AG04450 (cell line): ENCODE results near the gene AHRR. TPM values are rescaled to one million over a fixed set of nuclear protein-coding genes. Genes with fewer than 3 reads are reported as not detected.

Experiments used
- CTCF ChIA-PET: fragments of 300-600, 350-600 bp; formaldehyde crosslinking; extraction: SDS; loops from one replicate; lab custom pipeline; 2022; ENCODE audit warnings: antibody characterized with exemption, inconsistent platforms; lab: Charles Lee
- POLR2A ChIA-PET: fragments of 350-600 bp; formaldehyde crosslinking; extraction: SDS; loops from one replicate; lab custom pipeline; 2021; ENCODE audit warnings: antibody characterized with exemption, inconsistent platforms; lab: Yijun Ruan, JAX
- DNase-seq: peaks from one replicate; pipeline ENCODE4 v3.0.0-alpha.2; 2011; ENCODE audit warnings: low read depth, low spot score
- H3K27ac ChIP-seq: one replicate; pipeline ENCODE4 v1.5.1; 2012; ENCODE audit warnings: low read depth, low read length, control low read depth
- H3K27me3 ChIP-seq: one replicate; pipeline ENCODE4 v1.6.0; 2012; ENCODE audit warnings: low read length; ENCODE audit not compliant: control insufficient read depth, insufficient read depth
- H3K4me3 ChIP-seq: 2 replicates; pipeline ENCODE4 v1.5.1; 2011; ENCODE audit warnings: mild to moderate bottlenecking, low read depth, low read length, control low read depth
- H3K9me3 ChIP-seq: 2 replicates; pipeline ENCODE4 v1.5.1; 2012; ENCODE audit warnings: low read length; ENCODE audit not compliant: control insufficient read depth, insufficient read depth
- polyA plus RNA-seq: library from polyadenylated mRNA; depleted of rRNA; stranded (reverse); fragments of >200 nt; gene quantifications from 2 replicates; pipeline ENCODE4 v1.2.3, GENCODE V29; 2011
- TF ChIP-seq, protein P1 (sequence below): IDR thresholded peaks from 2 replicates; pipeline ENCODE4 v1.5.1; 2011; ENCODE audit warnings: low read depth, low read length, control low read depth, inconsistent platforms

Gene AHRR
- polyA plus RNA-seq, 1 experiment = 22.3 TPM

DNA sequence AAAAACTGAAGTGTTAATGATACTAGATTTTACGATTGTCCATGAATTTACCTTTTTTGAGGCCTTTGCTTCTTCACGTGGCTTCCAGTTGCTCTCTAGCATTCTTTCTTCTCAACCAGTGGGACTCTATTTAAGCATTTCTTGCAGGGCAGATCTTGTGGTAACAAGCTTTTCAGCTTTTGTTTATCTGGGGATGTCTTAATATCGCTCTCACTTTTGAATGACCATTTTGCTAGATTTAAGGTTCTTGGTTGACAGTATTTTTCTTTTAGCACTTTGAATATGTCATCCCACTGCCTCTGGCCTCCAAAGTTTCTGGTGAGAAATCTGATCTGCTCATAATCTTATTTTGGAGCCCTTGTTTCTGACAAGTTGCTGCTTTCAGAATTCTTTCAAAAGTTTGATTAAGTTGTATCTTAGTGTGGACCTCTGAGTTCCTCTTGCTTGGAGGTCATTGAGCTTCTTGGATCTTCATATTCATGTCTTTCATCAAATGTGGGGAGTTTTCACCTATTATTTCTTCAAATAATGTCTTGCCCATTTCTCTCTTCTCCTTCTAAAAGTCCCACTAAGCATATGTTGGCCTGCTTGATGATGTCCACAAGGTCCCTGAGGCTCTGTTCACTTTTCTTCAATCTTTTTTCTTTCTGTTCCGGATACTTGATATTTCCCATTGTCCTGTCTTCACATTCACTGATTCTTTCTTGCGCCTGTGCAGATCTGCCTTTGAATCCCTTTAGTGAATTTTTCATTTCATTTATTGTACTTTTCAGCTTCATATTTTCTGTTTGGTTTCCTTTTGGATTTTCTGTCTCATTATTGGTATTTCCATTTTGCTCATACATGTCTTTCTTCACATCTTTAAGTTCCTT is 130.3 kb downstream of the AHRR start:
- Histone ChIP-seq H3K27me3 (no peaks in the 10 kb centered on the region), H3K9me3 (no peaks in the 10 kb centered on the region; the same call in 1 of the 2 replicates), H3K4me3 (no peak overlapping the region), H3K27ac (no peak overlapping the region)
- DNase-seq = no peak
- TF ChIP-seq, protein P1, sequence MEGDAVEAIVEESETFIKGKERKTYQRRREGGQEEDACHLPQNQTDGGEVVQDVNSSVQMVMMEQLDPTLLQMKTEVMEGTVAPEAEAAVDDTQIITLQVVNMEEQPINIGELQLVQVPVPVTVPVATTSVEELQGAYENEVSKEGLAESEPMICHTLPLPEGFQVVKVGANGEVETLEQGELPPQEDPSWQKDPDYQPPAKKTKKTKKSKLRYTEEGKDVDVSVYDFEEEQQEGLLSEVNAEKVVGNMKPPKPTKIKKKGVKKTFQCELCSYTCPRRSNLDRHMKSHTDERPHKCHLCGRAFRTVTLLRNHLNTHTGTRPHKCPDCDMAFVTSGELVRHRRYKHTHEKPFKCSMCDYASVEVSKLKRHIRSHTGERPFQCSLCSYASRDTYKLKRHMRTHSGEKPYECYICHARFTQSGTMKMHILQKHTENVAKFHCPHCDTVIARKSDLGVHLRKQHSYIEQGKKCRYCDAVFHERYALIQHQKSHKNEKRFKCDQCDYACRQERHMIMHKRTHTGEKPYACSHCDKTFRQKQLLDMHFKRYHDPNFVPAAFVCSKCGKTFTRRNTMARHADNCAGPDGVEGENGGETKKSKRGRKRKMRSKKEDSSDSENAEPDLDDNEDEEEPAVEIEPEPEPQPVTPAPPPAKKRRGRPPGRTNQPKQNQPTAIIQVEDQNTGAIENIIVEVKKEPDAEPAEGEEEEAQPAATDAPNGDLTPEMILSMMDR = no peak
- CTCF ChIA-PET = interaction anchor here (0.6 to 1.9 kb wide), 3 partner anchors 11 to 151 kb away, joined by 4 to 6 read pairs (median 4); no protein-coding TSS in a partner anchor
- POLR2A ChIA-PET = no interaction called here

DNA sequence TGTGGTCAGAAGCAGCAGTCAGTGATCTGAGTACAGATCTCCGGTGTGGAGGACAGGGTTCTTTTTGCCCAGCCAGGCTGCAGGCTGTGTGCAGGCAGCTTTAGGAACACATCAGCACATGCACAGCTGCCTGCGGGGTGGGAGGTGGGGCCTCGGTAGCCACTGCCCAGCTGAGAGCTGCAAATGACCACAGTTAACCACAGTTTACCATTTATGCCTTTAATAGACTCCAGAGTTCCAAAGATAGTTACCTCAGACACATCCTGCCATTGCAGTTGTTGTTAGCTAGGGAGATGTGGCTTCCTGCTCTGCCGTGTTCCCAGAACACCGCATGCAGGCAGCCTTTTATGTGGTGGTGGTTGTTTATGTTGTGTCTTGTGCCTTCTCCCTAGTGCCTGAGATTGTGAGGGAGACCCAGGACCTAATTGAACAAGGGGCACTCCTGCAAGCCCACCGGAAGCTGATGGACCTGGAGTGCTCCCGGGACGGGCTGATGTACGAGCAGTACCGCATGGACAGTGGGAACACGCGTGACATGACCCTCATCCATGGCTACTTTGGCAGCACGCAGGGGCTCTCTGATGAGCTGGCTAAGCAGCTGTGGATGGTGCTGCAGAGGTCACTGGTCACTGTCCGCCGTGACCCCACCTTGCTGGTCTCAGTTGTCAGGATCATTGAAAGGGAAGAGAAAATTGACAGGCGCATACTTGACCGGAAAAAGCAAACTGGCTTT is 131.6 kb downstream of the AHRR start:
- H3K27me3 ChIP-seq = no peaks in the 10 kb centered on the region
- H3K9me3 ChIP-seq = no peaks in the 10 kb centered on the region; the same call in 1 of the 2 replicates
- POLR2A ChIA-PET = no interaction called here
- no peak overlapping the region for H3K4me3 ChIP-seq
- TF ChIP-seq, protein P1 = no peak
- CTCF ChIA-PET = interaction anchor here (1.9 kb wide), 1 partner anchor 136 kb away, joined by 4 read pairs; no protein-coding TSS in a partner anchor
- DNase-seq = no peak
- H3K27ac ChIP-seq = no peak overlapping the region

DNA sequence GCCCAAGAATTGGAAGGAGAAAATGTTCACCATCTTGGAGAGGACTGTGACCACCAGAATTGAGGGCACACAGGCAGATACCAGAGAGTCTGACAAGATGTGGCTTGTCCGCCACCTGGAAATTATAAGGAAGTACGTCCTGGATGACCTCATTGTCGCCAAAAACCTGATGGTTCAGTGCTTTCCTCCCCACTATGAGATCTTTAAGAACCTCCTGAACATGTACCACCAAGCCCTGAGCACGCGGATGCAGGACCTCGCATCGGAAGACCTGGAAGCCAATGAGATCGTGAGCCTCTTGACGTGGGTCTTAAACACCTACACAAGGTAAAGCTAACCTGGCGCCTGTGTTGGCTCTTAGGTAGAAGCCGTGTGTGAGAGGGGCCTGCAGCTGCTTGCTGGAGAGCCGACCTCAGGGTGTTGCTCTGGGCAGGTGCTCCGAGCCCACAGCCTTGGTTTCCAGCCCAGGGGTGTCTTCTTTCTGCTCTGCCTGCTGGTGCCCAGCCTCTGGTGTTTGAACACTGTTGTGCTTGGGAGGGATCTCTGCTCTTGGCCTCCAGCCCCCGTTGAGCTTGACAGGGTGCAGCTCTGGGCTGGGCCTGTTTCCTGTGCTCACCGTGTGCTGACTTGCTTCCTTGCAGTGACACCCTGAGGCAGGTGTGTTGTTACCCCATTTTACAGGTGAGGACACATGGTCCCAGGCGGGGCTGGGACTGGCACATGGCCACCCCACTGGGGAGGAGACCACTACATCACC is 132.4 kb downstream of the AHRR start:
- no peaks in the 10 kb centered on the region for H3K27me3 ChIP-seq
- no peak for DNase-seq
- H3K4me3 ChIP-seq = no peak overlapping the region
- no peaks in the 10 kb centered on the region; the same call in 1 of the 2 replicates for H3K9me3 ChIP-seq
- TF ChIP-seq, protein P1 = no peak
- ChIA-PET CTCF (interaction anchor here (1.9 kb wide), 1 partner anchor 137 kb away, joined by 4 read pairs; no protein-coding TSS in a partner anchor), POLR2A (no interaction called here)
- no peak overlapping the region for H3K27ac ChIP-seq

DNA sequence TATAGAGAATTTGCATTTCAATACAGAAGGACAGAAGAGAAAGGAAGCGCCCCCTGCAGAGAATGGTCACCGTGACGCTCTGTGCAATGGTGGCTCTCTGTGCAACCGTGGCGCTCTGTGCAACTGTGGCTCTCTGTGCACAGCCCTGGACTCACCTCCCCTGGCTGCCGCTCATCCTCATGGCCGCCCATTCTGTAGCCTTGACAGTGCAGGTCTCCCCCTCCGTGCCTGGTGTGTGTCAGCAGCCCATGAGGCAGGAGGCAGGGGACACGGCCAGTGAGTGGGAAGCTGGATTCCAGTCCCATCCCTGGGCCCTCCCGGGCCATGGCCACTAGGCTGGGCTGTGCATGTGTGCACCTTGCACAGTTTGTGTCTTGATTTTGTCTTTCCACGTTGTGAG is 133.4 kb downstream of the AHRR start:
- H3K27me3 ChIP-seq = no peaks in the 10 kb centered on the region
- no peak overlapping the region for H3K4me3 ChIP-seq
- CTCF ChIA-PET = interaction anchor here (1.0 kb wide), 1 partner anchor 8 kb away, joined by 4 read pairs; no protein-coding TSS in a partner anchor
- no peak overlapping the region for H3K27ac ChIP-seq
- POLR2A ChIA-PET = no interaction called here
- no peaks in the 10 kb centered on the region; the same call in 1 of the 2 replicates for H3K9me3 ChIP-seq
- TF ChIP-seq, protein P1 = no peak
- no peak for DNase-seq
